RKO (cell line): Measurements from ENCODE around the gene PAM.
"Not testable (repeated sequence)": the region's sequence is repeated elsewhere in the genome, so short reads cannot be mapped to it uniquely, and the experiment has no call there.

Experiments
- DNase-seq: peaks from one replicate; pipeline ENCODE4 v3.0.0-alpha.2; 2016; ENCODE audit warnings: low spot score

PAM gene

GRCh38 chr5:102751903-102752376, 3.2 kb upstream of the PAM start:
- not testable (repeated sequence) for DNase-seq

GRCh38 chr5:102753889-102754766, 977 bp upstream of the PAM start:
- peak; percentile 40 for DNase-seq

GRCh38 chr5:102755686-102756371, 724 bp downstream of the PAM start:
- peak; percentile 94 for DNase-seq

- DNase-seq, result no peak
These were observed 3.5 kb downstream of the PAM start for GRCh38 chr5:102758576-102758975.

GRCh38 chr5:102759289-102759688, 4.2 kb downstream of the PAM start:
- no peak for DNase-seq

- no peak for DNase-seq
These were observed 4.6 kb downstream of the PAM start for GRCh38 chr5:102759700-102760099.

- DNase-seq, result no peak
These were observed 5.7 kb downstream of the PAM start for GRCh38 chr5:102760815-102761214.

GRCh38 chr5:102762095-102762534, 7.0 kb downstream of the PAM start:
- DNase-seq, result no peak

GRCh38 chr5:102762562-102763227, 7.6 kb downstream of the PAM start:
- no peak for DNase-seq

GRCh38 chr5:102763734-102764133, 8.6 kb downstream of the PAM start:
- DNase-seq, result no peak

- DNase-seq, result no peak
These were observed 9.4 kb downstream of the PAM start for GRCh38 chr5:102764381-102765004.

- no peak for DNase-seq
These were observed 10.2 kb downstream of the PAM start for GRCh38 chr5:102765350-102765749.

- no peak for DNase-seq
These were observed 11.4 kb downstream of the PAM start for GRCh38 chr5:102766295-102767090.

GRCh38 chr5:102767862-102768261, 12.8 kb downstream of the PAM start:
- no peak for DNase-seq

- no peak for DNase-seq
These were observed 15.7 kb downstream of the PAM start for GRCh38 chr5:102770803-102771202.

GRCh38 chr5:102771435-102771834, 16.3 kb downstream of the PAM start:
- no peak for DNase-seq

GRCh38 chr5:102772273-102772672, 17.2 kb downstream of the PAM start:
- DNase-seq, result no peak

- DNase-seq, result no peak
These were observed 18.0 kb downstream of the PAM start for GRCh38 chr5:102773133-102773532.

GRCh38 chr5:102775756-102776155, 20.7 kb downstream of the PAM start:
- not testable (repeated sequence) for DNase-seq

- no peak for DNase-seq
These were observed 22.0 kb downstream of the PAM start for GRCh38 chr5:102777099-102777498.

- DNase-seq, result no peak
These were observed 23.4 kb downstream of the PAM start for GRCh38 chr5:102778478-102778877.
